ENCODE data around the gene PRKCE.

The PRKCE gene

GRCh38 chr2:45674035-45674816 lies 22.8 kb downstream of the PRKCE start:
- H3K27me3 ChIP-seq (ENCODE audit: control insufficient read depth in 1 of 2, insufficient read depth in 2 of 2, low read length in 2 of 2): no peaks in the 10 kb centered on the region
- peaks cover 33% of the 10 kb centered on the region for H3K4me1 ChIP-seq (ENCODE audit: insufficient read depth, low read length)
- H3K36me3 ChIP-seq (ENCODE audit: insufficient read depth, low read length): no peaks in the 10 kb centered on the region
- no peaks in the 10 kb centered on the region for H3K9me3 ChIP-seq (ENCODE audit: low read length)
- H3K9ac ChIP-seq (ENCODE audit: low read length): no peak overlapping the region
- peak overlapping the region; percentile 27 for H3K27ac ChIP-seq (ENCODE audit: low read depth, low read length)
- no peak overlapping the region for H3K4me3 ChIP-seq (ENCODE audit: low read depth in 1 of 2, low read length in 2 of 2)

GRCh38 chr2:45675263-45675812 lies 23.9 kb downstream of the PRKCE start:
- Histone ChIP-seq H3K9ac (ENCODE audit: low read length) (no peak overlapping the region), H3K27ac (ENCODE audit: low read depth, low read length) (peak overlapping the region; percentile 27)

GRCh38 chr2:45676088-45676487 lies 24.6 kb downstream of the PRKCE start:
- no peaks in the 10 kb centered on the region for H3K9me3 ChIP-seq (ENCODE audit: low read length)
- H3K9ac ChIP-seq (ENCODE audit: low read length): no peak overlapping the region
- H3K4me3 ChIP-seq (ENCODE audit: low read depth in 1 of 2, low read length in 2 of 2): no peak overlapping the region
- no peaks in the 10 kb centered on the region for H3K27me3 ChIP-seq (ENCODE audit: control insufficient read depth in 1 of 2, insufficient read depth in 2 of 2, low read length in 2 of 2)
- no peaks in the 10 kb centered on the region for H3K36me3 ChIP-seq (ENCODE audit: insufficient read depth, low read length)
- H3K4me1 ChIP-seq (ENCODE audit: insufficient read depth, low read length): peaks cover 51% of the 10 kb centered on the region
- no peak overlapping the region for H3K27ac ChIP-seq (ENCODE audit: low read depth, low read length)

More at GRCh38 chr2:45675263-45675812, 23.9 kb downstream of the PRKCE start:
- Histone ChIP-seq H3K27me3 (ENCODE audit: control insufficient read depth in 1 of 2, insufficient read depth in 2 of 2, low read length in 2 of 2) (no peaks in the 10 kb centered on the region), H3K9me3 (ENCODE audit: low read length) (no peaks in the 10 kb centered on the region), H3K36me3 (ENCODE audit: insufficient read depth, low read length) (no peaks in the 10 kb centered on the region), H3K4me1 (ENCODE audit: insufficient read depth, low read length) (peaks cover 43% of the 10 kb centered on the region), H3K4me3 (ENCODE audit: low read depth in 1 of 2, low read length in 2 of 2) (no peak overlapping the region)

GRCh38 chr2:45678791-45679348 lies 27.4 kb downstream of the PRKCE start:
- no peak overlapping the region for H3K27ac ChIP-seq (ENCODE audit: low read depth, low read length)
- peaks cover 59% of the 10 kb centered on the region for H3K4me1 ChIP-seq (ENCODE audit: insufficient read depth, low read length)
- H3K9ac ChIP-seq (ENCODE audit: low read length): no peak overlapping the region
- H3K9me3 ChIP-seq (ENCODE audit: low read length): no peaks in the 10 kb centered on the region
- H3K27me3 ChIP-seq (ENCODE audit: control insufficient read depth in 1 of 2, insufficient read depth in 2 of 2, low read length in 2 of 2): no peaks in the 10 kb centered on the region
- no peaks in the 10 kb centered on the region for H3K36me3 ChIP-seq (ENCODE audit: insufficient read depth, low read length)
- H3K4me3 ChIP-seq (ENCODE audit: low read depth in 1 of 2, low read length in 2 of 2): no peak overlapping the region

GRCh38 chr2:45680351-45680967 lies 29.0 kb downstream of the PRKCE start:
- no peak overlapping the region for H3K27ac ChIP-seq (ENCODE audit: low read depth, low read length)
- peaks cover 47% of the 10 kb centered on the region for H3K4me1 ChIP-seq (ENCODE audit: insufficient read depth, low read length)
- no peak overlapping the region for H3K9ac ChIP-seq (ENCODE audit: low read length)
- no peak overlapping the region for H3K4me3 ChIP-seq (ENCODE audit: low read depth in 1 of 2, low read length in 2 of 2)
- no peaks in the 10 kb centered on the region for H3K36me3 ChIP-seq (ENCODE audit: insufficient read depth, low read length)
- no peaks in the 10 kb centered on the region for H3K27me3 ChIP-seq (ENCODE audit: control insufficient read depth in 1 of 2, insufficient read depth in 2 of 2, low read length in 2 of 2)
- no peaks in the 10 kb centered on the region for H3K9me3 ChIP-seq (ENCODE audit: low read length)

GRCh38 chr2:45681675-45682074 lies 30.2 kb downstream of the PRKCE start:
- Histone ChIP-seq H3K4me1 (ENCODE audit: insufficient read depth, low read length) (peaks cover 35% of the 10 kb centered on the region), H3K36me3 (ENCODE audit: insufficient read depth, low read length) (no peaks in the 10 kb centered on the region), H3K9me3 (ENCODE audit: low read length) (no peaks in the 10 kb centered on the region), H3K27ac (ENCODE audit: low read depth, low read length) (no peak overlapping the region), H3K4me3 (ENCODE audit: low read depth in 1 of 2, low read length in 2 of 2) (no peak overlapping the region), H3K9ac (ENCODE audit: low read length) (no peak overlapping the region), H3K27me3 (ENCODE audit: control insufficient read depth in 1 of 2, insufficient read depth in 2 of 2, low read length in 2 of 2) (no peaks in the 10 kb centered on the region)

- Histone ChIP-seq H3K9me3 (ENCODE audit: low read length) (no peaks in the 10 kb centered on the region), H3K4me1 (ENCODE audit: insufficient read depth, low read length) (peaks cover 32% of the 10 kb centered on the region), H3K9ac (ENCODE audit: low read length) (no peak overlapping the region), H3K27ac (ENCODE audit: low read depth, low read length) (no peak overlapping the region), H3K27me3 (ENCODE audit: control insufficient read depth in 1 of 2, insufficient read depth in 2 of 2, low read length in 2 of 2) (no peaks in the 10 kb centered on the region), H3K4me3 (ENCODE audit: low read depth in 1 of 2, low read length in 2 of 2) (no peak overlapping the region), H3K36me3 (ENCODE audit: insufficient read depth, low read length) (no peaks in the 10 kb centered on the region)
Measured at GRCh38 chr2:45683292-45683691, 31.8 kb downstream of the PRKCE start.

- Histone ChIP-seq H3K36me3 (ENCODE audit: insufficient read depth, low read length) (no peaks in the 10 kb centered on the region), H3K9ac (ENCODE audit: low read length) (no peak overlapping the region), H3K4me3 (ENCODE audit: low read depth in 1 of 2, low read length in 2 of 2) (no peak overlapping the region), H3K9me3 (ENCODE audit: low read length) (no peaks in the 10 kb centered on the region), H3K27ac (ENCODE audit: low read depth, low read length) (peak overlapping the region; percentile 4), H3K27me3 (ENCODE audit: control insufficient read depth in 1 of 2, insufficient read depth in 2 of 2, low read length in 2 of 2) (no peaks in the 10 kb centered on the region), H3K4me1 (ENCODE audit: insufficient read depth, low read length) (peaks cover 28% of the 10 kb centered on the region)
Measured at GRCh38 chr2:45684756-45685155, 33.3 kb downstream of the PRKCE start.

- Histone ChIP-seq H3K27me3 (ENCODE audit: control insufficient read depth in 1 of 2, insufficient read depth in 2 of 2, low read length in 2 of 2) (no peaks in the 10 kb centered on the region), H3K9ac (ENCODE audit: low read length) (no peak overlapping the region), H3K4me1 (ENCODE audit: insufficient read depth, low read length) (peaks cover 28% of the 10 kb centered on the region), H3K4me3 (ENCODE audit: low read depth in 1 of 2, low read length in 2 of 2) (no peak overlapping the region), H3K36me3 (ENCODE audit: insufficient read depth, low read length) (no peaks in the 10 kb centered on the region), H3K9me3 (ENCODE audit: low read length) (no peaks in the 10 kb centered on the region), H3K27ac (ENCODE audit: low read depth, low read length) (no peak overlapping the region)
Measured at GRCh38 chr2:45685260-45685659, 33.8 kb downstream of the PRKCE start.

- no peaks in the 10 kb centered on the region for H3K27me3 ChIP-seq (ENCODE audit: control insufficient read depth in 1 of 2, insufficient read depth in 2 of 2, low read length in 2 of 2)
- H3K4me3 ChIP-seq (ENCODE audit: low read depth in 1 of 2, low read length in 2 of 2): no peak overlapping the region
- H3K36me3 ChIP-seq (ENCODE audit: insufficient read depth, low read length): no peaks in the 10 kb centered on the region
- H3K27ac ChIP-seq (ENCODE audit: low read depth, low read length): no peak overlapping the region
- H3K4me1 ChIP-seq (ENCODE audit: insufficient read depth, low read length): peaks cover 29% of the 10 kb centered on the region
- H3K9ac ChIP-seq (ENCODE audit: low read length): no peak overlapping the region
- no peaks in the 10 kb centered on the region for H3K9me3 ChIP-seq (ENCODE audit: low read length)
Measured at GRCh38 chr2:45687964-45688363, 36.5 kb downstream of the PRKCE start.

GRCh38 chr2:45688479-45689298 lies 37.2 kb downstream of the PRKCE start:
- H3K9ac ChIP-seq (ENCODE audit: low read length): no peak overlapping the region
- no peak overlapping the region for H3K27ac ChIP-seq (ENCODE audit: low read depth, low read length)
- no peak overlapping the region for H3K4me3 ChIP-seq (ENCODE audit: low read depth in 1 of 2, low read length in 2 of 2)
- no peaks in the 10 kb centered on the region for H3K36me3 ChIP-seq (ENCODE audit: insufficient read depth, low read length)
- H3K4me1 ChIP-seq (ENCODE audit: insufficient read depth, low read length): peaks cover 25% of the 10 kb centered on the region
- no peaks in the 10 kb centered on the region for H3K9me3 ChIP-seq (ENCODE audit: low read length)
- no peaks in the 10 kb centered on the region for H3K27me3 ChIP-seq (ENCODE audit: control insufficient read depth in 1 of 2, insufficient read depth in 2 of 2, low read length in 2 of 2)

All from muscle layer of colon (tissue), 2 donors.